ENCODE results near the gene NSMCE3.

The NSMCE3 gene

GRCh38 chr15:29269485-29270168 is at the start of gene NSMCE3:
NSMCE3 (minus strand) TSS chr15:29269822; CDS start chr15:29269705, 117 bp downstream.
- H3K27me3 Mint-ChIP-seq = peaks cover 1% of the 10 kb centered on the region
- peak within 1 kb of the TSS; percentile 95 for H3K4me3 Mint-ChIP-seq
- H3K4me1 Mint-ChIP-seq (ENCODE audit: low read depth) = peaks cover 31% of the 10 kb centered on the region
- intact Hi-C loops (cut with micrococcal nuclease) = no loop called here
- peaks cover 13% of the 10 kb centered on the region for H3K36me3 Mint-ChIP-seq (ENCODE audit: low read depth)
- peak within 1 kb of the TSS; percentile 89 for H3K27ac Mint-ChIP-seq
- H3K9me3 Mint-ChIP-seq = no peaks in the 10 kb centered on the region

GRCh38 chr15:29316422-29316821 is 46.8 kb upstream of the NSMCE3 start:
- intact Hi-C loops (cut with micrococcal nuclease) = no loop called here
- Mint-ChIP-seq H3K4me3 (no peak overlapping the region), H3K4me1 (ENCODE audit: low read depth) (no peaks in the 10 kb centered on the region), H3K36me3 (ENCODE audit: low read depth) (no peaks in the 10 kb centered on the region), H3K27ac (no peak overlapping the region), H3K9me3 (no peaks in the 10 kb centered on the region), H3K27me3 (no peaks in the 10 kb centered on the region)

GRCh38 chr15:29312387-29312786 is 42.8 kb upstream of the NSMCE3 start:
- Mint-ChIP-seq H3K9me3 (no peaks in the 10 kb centered on the region), H3K36me3 (ENCODE audit: low read depth) (no peaks in the 10 kb centered on the region), H3K27me3 (no peaks in the 10 kb centered on the region), H3K4me1 (ENCODE audit: low read depth) (no peaks in the 10 kb centered on the region), H3K4me3 (no peak overlapping the region), H3K27ac (no peak overlapping the region)
- intact Hi-C loops (cut with micrococcal nuclease) = no loop called here

GRCh38 chr15:29311696-29312095 is 42.1 kb upstream of the NSMCE3 start:
- Mint-ChIP-seq H3K27me3 (no peaks in the 10 kb centered on the region), H3K27ac (no peak overlapping the region), H3K36me3 (ENCODE audit: low read depth) (no peaks in the 10 kb centered on the region), H3K9me3 (no peaks in the 10 kb centered on the region), H3K4me3 (no peak overlapping the region), H3K4me1 (ENCODE audit: low read depth) (no peaks in the 10 kb centered on the region)
- intact Hi-C loops (cut with micrococcal nuclease) = no loop called here

GRCh38 chr15:29309139-29309538 is 39.5 kb upstream of the NSMCE3 start:
- H3K4me3 Mint-ChIP-seq = no peak overlapping the region
- no peaks in the 10 kb centered on the region for H3K4me1 Mint-ChIP-seq (ENCODE audit: low read depth)
- intact Hi-C loops (cut with micrococcal nuclease) = no loop called here
- H3K9me3 Mint-ChIP-seq = no peaks in the 10 kb centered on the region
- H3K27ac Mint-ChIP-seq = no peak overlapping the region
- H3K27me3 Mint-ChIP-seq = no peaks in the 10 kb centered on the region
- no peaks in the 10 kb centered on the region for H3K36me3 Mint-ChIP-seq (ENCODE audit: low read depth)

GRCh38 chr15:29308299-29308698 is 38.7 kb upstream of the NSMCE3 start:
- H3K36me3 Mint-ChIP-seq (ENCODE audit: low read depth) = no peaks in the 10 kb centered on the region
- intact Hi-C loops (cut with micrococcal nuclease) = no loop called here
- H3K27ac Mint-ChIP-seq = no peak overlapping the region
- no peak overlapping the region for H3K4me3 Mint-ChIP-seq
- no peaks in the 10 kb centered on the region for H3K9me3 Mint-ChIP-seq
- H3K4me1 Mint-ChIP-seq (ENCODE audit: low read depth) = no peaks in the 10 kb centered on the region
- H3K27me3 Mint-ChIP-seq = no peaks in the 10 kb centered on the region

- H3K9me3 Mint-ChIP-seq = no peaks in the 10 kb centered on the region
- no peaks in the 10 kb centered on the region for H3K4me1 Mint-ChIP-seq (ENCODE audit: low read depth)
- no peak overlapping the region for H3K4me3 Mint-ChIP-seq
- no peak overlapping the region for H3K27ac Mint-ChIP-seq
- H3K27me3 Mint-ChIP-seq = no peaks in the 10 kb centered on the region
- intact Hi-C loops (cut with micrococcal nuclease) = no loop called here
- H3K36me3 Mint-ChIP-seq (ENCODE audit: low read depth) = no peaks in the 10 kb centered on the region
Measured at GRCh38 chr15:29305556-29305955, 35.9 kb upstream of the NSMCE3 start.

GRCh38 chr15:29302871-29303270 is 33.2 kb upstream of the NSMCE3 start:
- Mint-ChIP-seq H3K27ac (no peak overlapping the region), H3K36me3 (ENCODE audit: low read depth) (no peaks in the 10 kb centered on the region), H3K27me3 (no peaks in the 10 kb centered on the region), H3K4me1 (ENCODE audit: low read depth) (no peaks in the 10 kb centered on the region), H3K4me3 (no peak overlapping the region), H3K9me3 (peaks cover 12% of the 10 kb centered on the region)
- intact Hi-C loops (cut with micrococcal nuclease) = no loop called here

- Mint-ChIP-seq H3K4me1 (ENCODE audit: low read depth) (no peaks in the 10 kb centered on the region), H3K36me3 (ENCODE audit: low read depth) (no peaks in the 10 kb centered on the region), H3K27ac (no peak overlapping the region), H3K9me3 (peaks cover 12% of the 10 kb centered on the region), H3K4me3 (no peak overlapping the region), H3K27me3 (peaks cover 1% of the 10 kb centered on the region)
- intact Hi-C loops (cut with micrococcal nuclease) = no loop called here
Measured at GRCh38 chr15:29299784-29300183, 30.2 kb upstream of the NSMCE3 start.

- intact Hi-C loops (cut with micrococcal nuclease) = no loop called here
- no peak overlapping the region for H3K4me3 Mint-ChIP-seq
- no peaks in the 10 kb centered on the region for H3K36me3 Mint-ChIP-seq (ENCODE audit: low read depth)
Measured at GRCh38 chr15:29299331-29299730, 29.7 kb upstream of the NSMCE3 start.

GRCh38 chr15:29294732-29295325 is 25.2 kb upstream of the NSMCE3 start:
- intact Hi-C loops (cut with micrococcal nuclease) = no loop called here
- no peak overlapping the region for H3K27ac Mint-ChIP-seq
- no peaks in the 10 kb centered on the region for H3K36me3 Mint-ChIP-seq (ENCODE audit: low read depth)
- H3K4me1 Mint-ChIP-seq (ENCODE audit: low read depth) = no peaks in the 10 kb centered on the region
- H3K4me3 Mint-ChIP-seq = no peak overlapping the region
- H3K9me3 Mint-ChIP-seq = peaks cover 6% of the 10 kb centered on the region
- peaks cover 1% of the 10 kb centered on the region for H3K27me3 Mint-ChIP-seq

More at GRCh38 chr15:29299331-29299730, 29.7 kb upstream of the NSMCE3 start:
- peaks cover 12% of the 10 kb centered on the region for H3K9me3 Mint-ChIP-seq
- H3K27me3 Mint-ChIP-seq = peaks cover 1% of the 10 kb centered on the region
- no peak overlapping the region for H3K27ac Mint-ChIP-seq
- no peaks in the 10 kb centered on the region for H3K4me1 Mint-ChIP-seq (ENCODE audit: low read depth)

- Mint-ChIP-seq H3K4me3 (no peak overlapping the region), H3K4me1 (ENCODE audit: low read depth) (no peaks in the 10 kb centered on the region), H3K27me3 (no peaks in the 10 kb centered on the region), H3K36me3 (ENCODE audit: low read depth) (no peaks in the 10 kb centered on the region), H3K9me3 (no peaks in the 10 kb centered on the region), H3K27ac (no peak overlapping the region)
- intact Hi-C loops (cut with micrococcal nuclease) = no loop called here
Measured at GRCh38 chr15:29291067-29291845, 21.6 kb upstream of the NSMCE3 start.

- Mint-ChIP-seq H3K36me3 (ENCODE audit: low read depth) (no peaks in the 10 kb centered on the region), H3K27me3 (peaks cover 6% of the 10 kb centered on the region), H3K4me3 (no peak overlapping the region), H3K27ac (no peak overlapping the region), H3K4me1 (ENCODE audit: low read depth) (no peaks in the 10 kb centered on the region), H3K9me3 (no peaks in the 10 kb centered on the region)
- intact Hi-C loops (cut with micrococcal nuclease) = no loop called here
Measured at GRCh38 chr15:29289173-29289572, 19.6 kb upstream of the NSMCE3 start.

GRCh38 chr15:29285386-29285785 is 15.8 kb upstream of the NSMCE3 start:
- Mint-ChIP-seq H3K9me3 (no peaks in the 10 kb centered on the region), H3K27me3 (peaks cover 9% of the 10 kb centered on the region), H3K27ac (no peak overlapping the region), H3K4me1 (ENCODE audit: low read depth) (no peaks in the 10 kb centered on the region), H3K4me3 (no peak overlapping the region), H3K36me3 (ENCODE audit: low read depth) (no peaks in the 10 kb centered on the region)
- intact Hi-C loops (cut with micrococcal nuclease) = no loop called here

Data from dendritic cell treated with granulocyte-macrophage colony-stimulating factor and Interleukin-4, amounts not matched to agents 40 ng/mL and 50 ng/mL, for 4 days (primary cell).